ENCODE measurements around the gene HSPA12A. TPM values are rescaled to one million over a fixed set of nuclear protein-coding genes. Genes with fewer than 3 reads are reported as not detected.

HSPA12A gene
- polyA plus RNA-seq, 2 of the 4 experiments (the other 2 are of a cell fraction) = 16.9 to 17.0 TPM

DNA sequence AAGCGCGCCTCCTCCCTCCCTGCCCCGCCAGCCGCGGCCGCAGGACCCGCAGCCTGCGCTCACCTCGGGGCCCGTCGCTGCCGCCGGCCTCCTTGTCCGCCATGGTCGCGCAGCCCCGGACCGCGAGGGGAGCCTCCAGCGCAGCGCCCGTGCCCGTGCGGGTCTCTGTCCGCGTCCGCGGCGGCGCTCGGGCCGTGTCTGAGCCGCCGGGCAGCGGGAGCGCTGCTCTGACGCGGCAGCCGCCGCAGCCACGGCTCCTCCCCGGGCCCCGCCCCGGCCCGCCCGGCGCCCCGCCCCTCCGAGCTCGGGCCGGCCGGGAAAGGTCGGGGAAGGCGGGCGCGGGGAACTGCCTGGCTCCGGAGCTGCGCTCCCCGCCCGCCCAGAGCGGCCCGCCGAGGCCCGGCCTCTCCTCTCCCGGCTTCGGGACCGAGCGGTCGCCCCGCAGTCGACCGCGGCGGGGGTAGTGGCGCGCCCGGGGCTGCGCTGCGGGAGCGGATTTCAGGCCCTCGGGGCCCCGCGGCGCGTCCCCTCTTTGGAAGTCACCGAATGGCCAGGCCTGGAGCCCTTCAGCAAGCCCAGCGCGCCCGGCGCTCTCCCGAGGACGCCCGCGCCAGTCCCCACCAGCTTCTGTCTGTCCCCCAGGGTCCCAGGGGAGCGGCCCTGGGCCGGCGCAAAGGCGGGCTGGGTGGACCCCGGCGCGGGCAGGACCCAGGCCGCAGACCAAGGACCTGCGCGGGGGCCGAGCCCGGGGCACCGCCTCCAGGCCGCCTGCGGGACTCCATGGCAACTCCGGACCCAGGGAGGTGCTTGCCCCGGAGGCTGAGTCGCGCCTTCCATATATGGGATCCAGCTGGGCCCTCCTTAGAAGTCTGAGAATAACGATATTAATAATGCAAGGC is at the start of gene HSPA12A (continued):
- no peak for TF ChIP-seq EHF (CRISPR knock-in tag; IDR thresholded peaks at IDR 0.05)
- TF ChIP-seq, protein P1, sequence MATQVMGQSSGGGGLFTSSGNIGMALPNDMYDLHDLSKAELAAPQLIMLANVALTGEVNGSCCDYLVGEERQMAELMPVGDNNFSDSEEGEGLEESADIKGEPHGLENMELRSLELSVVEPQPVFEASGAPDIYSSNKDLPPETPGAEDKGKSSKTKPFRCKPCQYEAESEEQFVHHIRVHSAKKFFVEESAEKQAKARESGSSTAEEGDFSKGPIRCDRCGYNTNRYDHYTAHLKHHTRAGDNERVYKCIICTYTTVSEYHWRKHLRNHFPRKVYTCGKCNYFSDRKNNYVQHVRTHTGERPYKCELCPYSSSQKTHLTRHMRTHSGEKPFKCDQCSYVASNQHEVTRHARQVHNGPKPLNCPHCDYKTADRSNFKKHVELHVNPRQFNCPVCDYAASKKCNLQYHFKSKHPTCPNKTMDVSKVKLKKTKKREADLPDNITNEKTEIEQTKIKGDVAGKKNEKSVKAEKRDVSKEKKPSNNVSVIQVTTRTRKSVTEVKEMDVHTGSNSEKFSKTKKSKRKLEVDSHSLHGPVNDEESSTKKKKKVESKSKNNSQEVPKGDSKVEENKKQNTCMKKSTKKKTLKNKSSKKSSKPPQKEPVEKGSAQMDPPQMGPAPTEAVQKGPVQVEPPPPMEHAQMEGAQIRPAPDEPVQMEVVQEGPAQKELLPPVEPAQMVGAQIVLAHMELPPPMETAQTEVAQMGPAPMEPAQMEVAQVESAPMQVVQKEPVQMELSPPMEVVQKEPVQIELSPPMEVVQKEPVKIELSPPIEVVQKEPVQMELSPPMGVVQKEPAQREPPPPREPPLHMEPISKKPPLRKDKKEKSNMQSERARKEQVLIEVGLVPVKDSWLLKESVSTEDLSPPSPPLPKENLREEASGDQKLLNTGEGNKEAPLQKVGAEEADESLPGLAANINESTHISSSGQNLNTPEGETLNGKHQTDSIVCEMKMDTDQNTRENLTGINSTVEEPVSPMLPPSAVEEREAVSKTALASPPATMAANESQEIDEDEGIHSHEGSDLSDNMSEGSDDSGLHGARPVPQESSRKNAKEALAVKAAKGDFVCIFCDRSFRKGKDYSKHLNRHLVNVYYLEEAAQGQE (IDR thresholded peaks at IDR 0.05) = no peak
- no peak for TF ChIP-seq GATA3 (IDR thresholded peaks at IDR 0.05; ENCODE audit: borderline replicate concordance)
- no peak for TF ChIP-seq KDM1A (IDR thresholded peaks at IDR 0.05; ENCODE audit: low read depth)
- TF ChIP-seq NFE2L2 (conservative IDR thresholded peaks at IDR 0.05; ENCODE audit: low read length) = no peak

DNA sequence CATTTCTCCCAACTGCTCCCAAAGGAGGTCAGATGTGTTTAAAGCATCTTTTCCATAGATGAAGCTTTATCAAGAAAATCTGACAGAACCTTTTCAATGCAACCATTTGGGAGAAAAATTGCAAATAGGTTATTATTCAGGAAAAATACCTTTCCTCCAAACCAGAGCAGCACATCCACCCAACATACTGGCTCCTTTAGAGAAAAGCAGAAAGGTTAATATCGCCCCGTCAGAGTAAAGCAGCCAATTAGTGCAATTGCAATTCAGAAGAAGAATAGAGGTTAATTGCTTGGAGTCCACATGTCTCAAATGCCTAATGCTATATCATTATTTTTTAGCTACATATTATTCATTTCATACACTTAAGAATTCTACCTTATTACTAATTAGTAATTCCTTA is 48.9 kb upstream of the HSPA12A start:
- ATAC-seq = no peak
- Histone ChIP-seq H3K9me3 (no peaks in the 10 kb centered on the region), H3K4me3 (no peak overlapping the region), H3K27ac (no peak overlapping the region), H3K4me1 (no peaks in the 10 kb centered on the region), H3K4me2 (no peak overlapping the region)
- 92% methylated on average over 2 of the region's 2 CpGs for WGBS (ENCODE audit: missing lambda C conversion rate)
- CTCF ChIA-PET = interaction anchor here (0.7 to 38.0 kb wide), 9 partner anchors 12 to 426 kb away, joined by 3 to 1061 read pairs (median 4); no protein-coding TSS in a partner anchor
- DNase-seq (ENCODE audit: low read depth in 1 of 2, low spot score in 1 of 2) = no peak
- no peak for FAIRE-seq
- TF ChIP-seq NR3C1 (IDR thresholded peaks at IDR 0.05) (no peak), HOXB13 (CRISPR knock-in tag; IDR thresholded peaks at IDR 0.05; ENCODE audit: low read depth) (no peak), RNF2 (IDR thresholded peaks at IDR 0.05; ENCODE audit: borderline replicate concordance, low read depth) (no peak), CBX8 (IDR thresholded peaks at IDR 0.05) (no peak), FOXS1 (CRISPR knock-in tag; IDR thresholded peaks at IDR 0.05) (no peak), FOSB (CRISPR knock-in tag; IDR thresholded peaks at IDR 0.05) (no peak), HOXB5 (CRISPR knock-in tag; IDR thresholded peaks at IDR 0.05) (no peak), POLR2A (IDR thresholded peaks at IDR 0.05; ENCODE audit: low read length) (no peak), ZC3H11A (IDR thresholded peaks at IDR 0.05) (no peak), CBX2 (IDR thresholded peaks at IDR 0.05; ENCODE audit: borderline replicate concordance, low read depth) (no peak), RFX5 (IDR thresholded peaks at IDR 0.05) (no peak), EHMT2 (IDR thresholded peaks at IDR 0.05; ENCODE audit: low read depth) (no peak), CHD2 (IDR thresholded peaks at IDR 0.05; ENCODE audit: low read length, partially characterized antibody) (no peak), RAD21 (conservative IDR thresholded peaks at IDR 0.05 in 1 of 2, IDR thresholded peaks at IDR 0.05 in 1 of 2) (no peak), GATA3 (IDR thresholded peaks at IDR 0.05; ENCODE audit: borderline replicate concordance) (no peak)
- TF ChIP-seq, protein P2, sequence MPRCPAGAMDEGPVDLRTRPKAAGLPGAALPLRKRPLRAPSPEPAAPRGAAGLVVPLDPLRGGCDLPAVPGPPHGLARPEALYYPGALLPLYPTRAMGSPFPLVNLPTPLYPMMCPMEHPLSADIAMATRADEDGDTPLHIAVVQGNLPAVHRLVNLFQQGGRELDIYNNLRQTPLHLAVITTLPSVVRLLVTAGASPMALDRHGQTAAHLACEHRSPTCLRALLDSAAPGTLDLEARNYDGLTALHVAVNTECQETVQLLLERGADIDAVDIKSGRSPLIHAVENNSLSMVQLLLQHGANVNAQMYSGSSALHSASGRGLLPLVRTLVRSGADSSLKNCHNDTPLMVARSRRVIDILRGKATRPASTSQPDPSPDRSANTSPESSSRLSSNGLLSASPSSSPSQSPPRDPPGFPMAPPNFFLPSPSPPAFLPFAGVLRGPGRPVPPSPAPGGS (IDR thresholded peaks at IDR 0.05) = no peak
- TF ChIP-seq, protein P3, sequence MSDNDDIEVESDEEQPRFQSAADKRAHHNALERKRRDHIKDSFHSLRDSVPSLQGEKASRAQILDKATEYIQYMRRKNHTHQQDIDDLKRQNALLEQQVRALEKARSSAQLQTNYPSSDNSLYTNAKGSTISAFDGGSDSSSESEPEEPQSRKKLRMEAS (IDR thresholded peaks at IDR 0.05) = no peak
- TF ChIP-seq, protein P4, sequence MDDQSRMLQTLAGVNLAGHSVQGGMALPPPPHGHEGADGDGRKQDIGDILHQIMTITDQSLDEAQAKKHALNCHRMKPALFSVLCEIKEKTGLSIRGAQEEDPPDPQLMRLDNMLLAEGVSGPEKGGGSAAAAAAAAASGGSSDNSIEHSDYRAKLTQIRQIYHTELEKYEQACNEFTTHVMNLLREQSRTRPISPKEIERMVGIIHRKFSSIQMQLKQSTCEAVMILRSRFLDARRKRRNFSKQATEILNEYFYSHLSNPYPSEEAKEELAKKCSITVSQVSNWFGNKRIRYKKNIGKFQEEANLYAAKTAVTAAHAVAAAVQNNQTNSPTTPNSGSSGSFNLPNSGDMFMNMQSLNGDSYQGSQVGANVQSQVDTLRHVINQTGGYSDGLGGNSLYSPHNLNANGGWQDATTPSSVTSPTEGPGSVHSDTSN (IDR thresholded peaks at IDR 0.05) = no peak
- TF ChIP-seq, protein P1 (IDR thresholded peaks at IDR 0.05) = no peak
- TF ChIP-seq, protein P5, sequence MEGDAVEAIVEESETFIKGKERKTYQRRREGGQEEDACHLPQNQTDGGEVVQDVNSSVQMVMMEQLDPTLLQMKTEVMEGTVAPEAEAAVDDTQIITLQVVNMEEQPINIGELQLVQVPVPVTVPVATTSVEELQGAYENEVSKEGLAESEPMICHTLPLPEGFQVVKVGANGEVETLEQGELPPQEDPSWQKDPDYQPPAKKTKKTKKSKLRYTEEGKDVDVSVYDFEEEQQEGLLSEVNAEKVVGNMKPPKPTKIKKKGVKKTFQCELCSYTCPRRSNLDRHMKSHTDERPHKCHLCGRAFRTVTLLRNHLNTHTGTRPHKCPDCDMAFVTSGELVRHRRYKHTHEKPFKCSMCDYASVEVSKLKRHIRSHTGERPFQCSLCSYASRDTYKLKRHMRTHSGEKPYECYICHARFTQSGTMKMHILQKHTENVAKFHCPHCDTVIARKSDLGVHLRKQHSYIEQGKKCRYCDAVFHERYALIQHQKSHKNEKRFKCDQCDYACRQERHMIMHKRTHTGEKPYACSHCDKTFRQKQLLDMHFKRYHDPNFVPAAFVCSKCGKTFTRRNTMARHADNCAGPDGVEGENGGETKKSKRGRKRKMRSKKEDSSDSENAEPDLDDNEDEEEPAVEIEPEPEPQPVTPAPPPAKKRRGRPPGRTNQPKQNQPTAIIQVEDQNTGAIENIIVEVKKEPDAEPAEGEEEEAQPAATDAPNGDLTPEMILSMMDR (IDR thresholded peaks at IDR 0.05) = no peak
- POLR2A ChIA-PET = no interaction called here
